ENCODE measurements around the gene NR4A3. TPM values are rescaled to one million over a fixed set of nuclear protein-coding genes. Genes with fewer than 3 reads are reported as not detected.

Gene NR4A3
- total and polyA plus RNA-seq, 10 donors: 0.32 to 6.7 (median 2.2) TPM

GRCh38 chr9:99905833-99906402, 84.2 kb downstream of the NR4A3 start:
- WGBS, 5 donors: 17 to 25% (median 25%) methylated on average over 9 of the region's 9 CpGs
- peak overlapping the region; percentile 67 to 86 (median 79) for H3K4me3 ChIP-seq
- H3K9me3 ChIP-seq: no peaks in the 10 kb centered on the region
- DNase-seq: no peak
- TF ChIP-seq CTCF (IDR thresholded peaks at IDR 0.05 in 8 of 11, conservative IDR thresholded peaks at IDR 0.05 in 3 of 11) (no peak), POLR2AphosphoS5 (IDR thresholded peaks at IDR 0.05) (no peak), POLR2A (IDR thresholded peaks at IDR 0.05) (no peak)
- H3K27me3 ChIP-seq (replicated peaks in 1 of 7): no peaks in the 10 kb centered on the region
- peaks cover 0 to 1% (median 0%) of the 10 kb centered on the region in 6 donors for H3K36me3 ChIP-seq
- H3K27ac ChIP-seq: peak overlapping the region; percentile 96 to 99 (median 98)
- intact Hi-C loops (cut with DNase I; ENCODE audit: low total_unique reads): no loop called here
- H3K4me1 ChIP-seq: peaks cover 6 to 32% (median 20%) of the 10 kb centered on the region in 6 donors

- H3K4me3 ChIP-seq: peak within 1 kb of the TSS; percentile 67 to 86 (median 79)
- peak; percentile 10 to 63 (median 41) for TF ChIP-seq POLR2A (IDR thresholded peaks at IDR 0.05)
- no peak for TF ChIP-seq CTCF (IDR thresholded peaks at IDR 0.05 in 8 of 11, conservative IDR thresholded peaks at IDR 0.05 in 3 of 11)
- peak; percentile 93 to 96 (median 95) for TF ChIP-seq POLR2AphosphoS5 (IDR thresholded peaks at IDR 0.05)
- WGBS, 5 donors: 0 to 1% (median 0%) methylated on average over 8 to 76 of the region's 76 CpGs
- intact Hi-C loops (cut with DNase I; ENCODE audit: low total_unique reads): no loop called here
- H3K27me3 ChIP-seq (replicated peaks in 1 of 7): no peaks in the 10 kb centered on the region
- H3K27ac ChIP-seq: peak within 1 kb of the TSS; percentile 96 to 99 (median 98)
- DNase-seq: peak; percentile 94
- peaks cover 6 to 32% (median 20%) of the 10 kb centered on the region in 6 donors for H3K4me1 ChIP-seq
- no peaks in the 10 kb centered on the region for H3K9me3 ChIP-seq
- peaks cover 0 to 8% (median 0%) of the 10 kb centered on the region in 6 donors for H3K36me3 ChIP-seq
These were observed 84.9 kb downstream of the NR4A3 start, which contains the start of gene STX17 for GRCh38 chr9:99906403-99907207. Gene STX17 (plus strand): TSS chr9:99906654. CDS start chr9:99915240, 8,586 bp downstream.

- peaks cover 6 to 32% (median 20%) of the 10 kb centered on the region in 6 donors for H3K4me1 ChIP-seq
- peaks cover 0 to 13% (median 0%) of the 10 kb centered on the region in 6 donors for H3K36me3 ChIP-seq
- DNase-seq: no peak
- TF ChIP-seq CTCF (IDR thresholded peaks at IDR 0.05 in 8 of 11, conservative IDR thresholded peaks at IDR 0.05 in 3 of 11) (no peak), POLR2AphosphoS5 (IDR thresholded peaks at IDR 0.05) (no peak), POLR2A (IDR thresholded peaks at IDR 0.05) (no peak)
- 1 to 13% (median 5%) methylated on average over 9 of the region's 9 CpGs for WGBS, 5 donors
- H3K9me3 ChIP-seq: no peaks in the 10 kb centered on the region
- H3K27me3 ChIP-seq (replicated peaks in 1 of 7): no peaks in the 10 kb centered on the region
- intact Hi-C loops (cut with DNase I; ENCODE audit: low total_unique reads): no loop called here
- H3K4me3 ChIP-seq: peak overlapping the region; percentile 67 to 86 (median 79)
- peak overlapping the region; percentile 96 to 99 (median 98) for H3K27ac ChIP-seq
These were observed 85.5 kb downstream of the NR4A3 start for GRCh38 chr9:99907208-99907532.

- H3K4me1 ChIP-seq: peaks cover 6 to 28% (median 16%) of the 10 kb centered on the region in 6 donors
- H3K27ac ChIP-seq: no peak overlapping the region
- no peak for TF ChIP-seq POLR2A (IDR thresholded peaks at IDR 0.05)
- TF ChIP-seq CTCF (IDR thresholded peaks at IDR 0.05 in 8 of 11, conservative IDR thresholded peaks at IDR 0.05 in 3 of 11): no peak
- TF ChIP-seq POLR2AphosphoS5 (IDR thresholded peaks at IDR 0.05): no peak
- H3K36me3 ChIP-seq: peaks cover 0 to 42% (median 11%) of the 10 kb centered on the region in 6 donors
- 98 to 100% (median 98%) methylated on average over 7 of the region's 7 CpGs for WGBS, 5 donors
- no peaks in the 10 kb centered on the region for H3K27me3 ChIP-seq (replicated peaks in 1 of 7)
- intact Hi-C loops (cut with DNase I; ENCODE audit: low total_unique reads): no loop called here
- H3K9me3 ChIP-seq: no peaks in the 10 kb centered on the region
- DNase-seq: no peak
- H3K4me3 ChIP-seq: no peak overlapping the region
These were observed 89.9 kb downstream of the NR4A3 start for GRCh38 chr9:99911600-99911999.
